BLaER1 treated with 17β-estradiol and CSF1 and Interleukin-3, amounts not matched to agents 10 nM and 100 nM (cell line): ENCODE data around the gene PELI2.

Experiments
- H3K27ac ChIP-seq, 11 experiments: shearing (Covaris generic); formaldehyde crosslinking; 2 replicates each; pipeline ENCODE4 v1.8.1; 2022
- H3K27me3 ChIP-seq, 11 experiments: shearing (Covaris generic); formaldehyde crosslinking; 2 replicates each; pipeline ENCODE4 v1.8.1; 2022
- H3K36me3 ChIP-seq, 11 experiments: shearing (Covaris generic); formaldehyde crosslinking; 2 replicates each; pipeline ENCODE4 v1.8.1; 2022
- H3K4me1 ChIP-seq, 10 experiments: shearing (Covaris generic); formaldehyde crosslinking; 2 replicates each; pipeline ENCODE4 v1.8.1; 2022
- H3K4me2 ChIP-seq, 11 experiments: shearing (Covaris generic); formaldehyde crosslinking; 2 replicates each; pipeline ENCODE4 v1.8.1; 2022
- H3K4me3 ChIP-seq, 10 experiments: shearing (Covaris generic); formaldehyde crosslinking; 2 replicates each; pipeline ENCODE4 v1.8.1; 2022
- H3K9ac ChIP-seq, 11 experiments: shearing (Covaris generic); formaldehyde crosslinking; 2 replicates each; pipeline ENCODE4 v1.8.1; 2022
- H3K9me3 ChIP-seq, 11 experiments: shearing (Covaris generic); formaldehyde crosslinking; replicated peaks in 1 of 11; 2 replicates each; pipeline ENCODE4 v1.8.1; 2022
- H4K20me1 ChIP-seq, 11 experiments: shearing (Covaris generic); formaldehyde crosslinking; 2 replicates each; pipeline ENCODE4 v1.8.1; 2022
- Cebpa-rat ChIP-seq, 11 experiments: shearing (Covaris generic); IDR thresholded peaks; 2 replicates each; pipeline ENCODE4 v1.8.1; 2022

The PELI2 gene

DNA sequence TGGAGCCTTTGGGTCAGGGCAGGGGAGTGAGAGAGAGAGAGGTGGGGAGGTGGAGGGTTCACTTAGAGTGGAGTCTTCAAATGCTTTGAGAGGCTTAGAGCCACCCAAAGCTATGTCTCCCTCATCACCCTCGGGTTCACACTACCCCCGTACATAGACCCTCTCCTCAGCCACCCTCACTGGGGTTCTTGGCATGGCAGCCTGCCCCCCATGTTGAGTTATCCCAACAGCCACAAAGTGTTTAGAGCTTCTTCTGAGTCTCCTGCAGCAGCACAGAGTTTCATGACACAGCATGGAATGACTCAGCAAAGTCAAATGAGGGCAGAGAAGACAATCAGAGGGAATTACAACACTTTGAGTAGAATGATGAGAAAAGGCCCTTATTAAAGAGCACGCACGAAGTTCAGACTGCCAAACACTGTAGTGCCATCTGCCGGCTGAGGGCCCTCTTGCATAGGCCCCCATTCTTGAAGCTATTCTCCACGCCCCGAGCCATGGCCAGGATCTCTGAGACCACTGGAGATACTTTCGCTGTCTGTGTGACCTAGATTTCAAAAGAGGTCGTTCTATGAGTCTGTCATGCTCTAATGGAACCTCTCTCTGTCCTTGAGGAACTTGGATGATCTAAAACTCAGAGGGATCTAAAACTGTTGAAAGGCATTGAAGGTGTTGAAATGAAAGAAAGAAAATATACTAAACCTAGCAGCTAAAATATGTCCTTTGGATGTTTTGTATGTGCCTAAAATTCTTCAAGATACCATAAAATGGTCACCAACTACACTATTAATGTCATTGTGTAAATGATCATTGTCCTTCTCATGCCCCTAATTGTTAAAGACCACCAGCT, 221.9 kb downstream of the PELI2 start:
- Histone ChIP-seq H3K36me3 (no peaks in the 10 kb centered on the region; a peak in 1 of 22 replicates), H3K27ac (peak overlapping the region; percentile 9 to 77 (median 55); a peak in 18 of 22 replicates), H3K9me3 (peaks cover 0 to 12% (median 0%) of the 10 kb centered on the region in 11 experiments; a peak in 6 of 22 replicates), H3K4me1 (peaks cover 44 to 62% (median 54%) of the 10 kb centered on the region in 10 experiments), H4K20me1 (no peaks in the 10 kb centered on the region), H3K9ac (peak overlapping the region in 6 of 11 experiments; percentile 3 to 56 (median 41); a peak in 6 of 22 replicates), H3K4me2 (peak overlapping the region; percentile 31 to 85 (median 74)), H3K27me3 (no peaks in the 10 kb centered on the region), H3K4me3 (no peak overlapping the region)
- TF ChIP-seq Cebpa-rat (IDR thresholded peaks at IDR 0.05) = peak in 1 of 11 experiments; percentile 27; a peak in 1 of 22 replicates

GRCh38 chr14:56340932-56341331, 222.7 kb downstream of the PELI2 start:
- peaks cover 48 to 65% (median 59%) of the 10 kb centered on the region in 10 experiments for H3K4me1 ChIP-seq
- H3K4me2 ChIP-seq = peak overlapping the region; percentile 46 to 85 (median 74); a peak in 20 of 22 replicates

DNA sequence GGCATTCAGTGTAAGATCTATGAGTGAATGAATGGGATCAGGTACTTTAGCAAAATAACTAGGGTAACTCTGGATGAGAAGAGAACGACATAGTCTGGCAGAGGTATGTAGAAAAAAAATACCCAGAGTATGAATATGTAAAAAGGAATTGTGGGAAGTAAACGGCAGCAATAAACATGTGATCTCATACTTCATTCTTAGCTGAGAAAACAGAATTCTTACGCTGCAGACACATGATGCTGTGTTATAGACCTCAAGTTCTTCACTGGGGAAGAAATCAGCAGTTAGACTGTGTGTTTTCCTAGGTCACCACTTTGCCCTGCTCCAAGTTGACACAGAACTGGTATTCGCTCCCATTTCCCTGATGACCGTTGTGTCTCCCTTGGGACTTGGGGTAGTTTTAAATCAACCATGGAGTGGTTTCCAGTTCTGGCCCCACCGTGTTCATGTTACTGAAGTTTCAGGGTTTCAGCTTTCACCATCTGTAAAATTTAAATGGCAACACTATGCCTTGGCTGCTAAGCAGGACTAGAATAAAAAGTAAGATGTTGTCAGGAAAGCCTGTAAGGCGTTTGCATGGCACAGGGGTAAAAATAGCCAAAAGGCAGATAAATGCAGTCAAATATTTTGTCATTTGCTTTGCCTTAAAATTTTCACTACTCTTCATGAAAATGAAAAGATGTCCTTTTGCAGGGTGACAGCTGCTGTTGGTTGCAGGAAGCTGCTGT, 223.7 kb downstream of the PELI2 start:
- peaks cover 0 to 8% (median 0%) of the 10 kb centered on the region in 11 experiments; a peak in 5 of 22 replicates for H3K9me3 ChIP-seq
- H3K27me3 ChIP-seq = no peaks in the 10 kb centered on the region
- H3K27ac ChIP-seq = peak overlapping the region; percentile 21 to 78 (median 55); a peak in 18 of 22 replicates
- TF ChIP-seq Cebpa-rat (IDR thresholded peaks at IDR 0.05) = no peak
- peaks cover 48 to 65% (median 59%) of the 10 kb centered on the region in 10 experiments for H3K4me1 ChIP-seq
- peak overlapping the region; percentile 46 to 85 (median 74) for H3K4me2 ChIP-seq
- peak overlapping the region in 5 of 11 experiments; percentile 18 to 69 (median 27); a peak in 6 of 22 replicates for H3K9ac ChIP-seq
- H3K4me3 ChIP-seq = peak overlapping the region in 2 of 10 experiments; percentile 12 to 14; a peak in 1 of 20 replicates
- H4K20me1 ChIP-seq = no peaks in the 10 kb centered on the region
- H3K36me3 ChIP-seq = no peaks in the 10 kb centered on the region

More at GRCh38 chr14:56340932-56341331, 222.7 kb downstream of the PELI2 start:
- TF ChIP-seq Cebpa-rat (IDR thresholded peaks at IDR 0.05) = no peak
- Histone ChIP-seq H3K27ac (peak overlapping the region in 7 of 11 experiments; percentile 21 to 78 (median 66); a peak in 9 of 22 replicates), H3K9me3 (peaks cover 0 to 8% (median 0%) of the 10 kb centered on the region in 11 experiments; a peak in 5 of 22 replicates), H4K20me1 (no peaks in the 10 kb centered on the region), H3K4me3 (no peak overlapping the region), H3K36me3 (no peaks in the 10 kb centered on the region), H3K9ac (peak overlapping the region in 2 of 11 experiments; percentile 19 to 69; a peak in 1 of 22 replicates), H3K27me3 (no peaks in the 10 kb centered on the region)

GRCh38 chr14:56342494-56342942, 224.3 kb downstream of the PELI2 start:
- TF ChIP-seq Cebpa-rat (IDR thresholded peaks at IDR 0.05) = no peak
- Histone ChIP-seq H4K20me1 (no peaks in the 10 kb centered on the region), H3K4me2 (peak overlapping the region; percentile 46 to 85 (median 74)), H3K27me3 (no peaks in the 10 kb centered on the region), H3K9me3 (peaks cover 0 to 8% (median 0%) of the 10 kb centered on the region in 11 experiments; a peak in 5 of 22 replicates), H3K4me3 (peak overlapping the region in 3 of 10 experiments; percentile 12 to 15 (median 14); a peak in 2 of 20 replicates), H3K4me1 (peaks cover 48 to 65% (median 59%) of the 10 kb centered on the region in 10 experiments), H3K27ac (peak overlapping the region in 10 of 11 experiments; percentile 30 to 78 (median 58); a peak in 19 of 22 replicates), H3K9ac (peak overlapping the region in 4 of 11 experiments; percentile 18 to 69 (median 38); a peak in 6 of 22 replicates), H3K36me3 (no peaks in the 10 kb centered on the region)

- Histone ChIP-seq H3K4me3 (no peak overlapping the region), H4K20me1 (no peaks in the 10 kb centered on the region), H3K9ac (no peak overlapping the region), H3K27me3 (no peaks in the 10 kb centered on the region), H3K27ac (no peak overlapping the region), H3K36me3 (peaks cover 0 to 3% (median 0%) of the 10 kb centered on the region in 11 experiments; a peak in 3 of 22 replicates), H3K9me3 (peaks cover 0 to 22% (median 17%) of the 10 kb centered on the region in 11 experiments; a peak in 17 of 22 replicates), H3K4me2 (no peak overlapping the region), H3K4me1 (peaks cover 5 to 10% (median 7%) of the 10 kb centered on the region in 10 experiments)
- TF ChIP-seq Cebpa-rat (IDR thresholded peaks at IDR 0.05) = no peak
Measured at GRCh38 chr14:56349960-56350359, 231.7 kb downstream of the PELI2 start.
